ENCODE results near the gene MTMR1.

The MTMR1 gene

GRCh38 chrX:150759568-150760416 lies 66.6 kb downstream of the MTMR1 start:
- no peak for DNase-seq (ENCODE audit: low read depth in 2 of 2)
- no peak overlapping the region for H3K4me3 ChIP-seq (replicated peaks in 1 of 2; ENCODE audit: low read depth in 2 of 2, low read length in 2 of 2)
- no peak for TF ChIP-seq CTCF (IDR thresholded peaks at IDR 0.05; ENCODE audit: low read depth, low read length)

GRCh38 chrX:150761176-150761818 lies 68.1 kb downstream of the MTMR1 start:
- TF ChIP-seq CTCF (IDR thresholded peaks at IDR 0.05; ENCODE audit: low read depth, low read length), result no peak
- no peak overlapping the region for H3K4me3 ChIP-seq (replicated peaks in 1 of 2; ENCODE audit: low read depth in 2 of 2, low read length in 2 of 2)
- no peak for DNase-seq (ENCODE audit: low read depth in 2 of 2)

GRCh38 chrX:150761819-150762216 lies 68.6 kb downstream of the MTMR1 start:
- no peak for TF ChIP-seq CTCF (IDR thresholded peaks at IDR 0.05; ENCODE audit: low read depth, low read length)
- no peak overlapping the region for H3K4me3 ChIP-seq (replicated peaks in 1 of 2; ENCODE audit: low read depth in 2 of 2, low read length in 2 of 2)
- no peak for DNase-seq (ENCODE audit: low read depth in 2 of 2)

- DNase-seq (ENCODE audit: low read depth in 2 of 2), result peak in 1 of 2 donors; percentile 13
- no peak for TF ChIP-seq CTCF (IDR thresholded peaks at IDR 0.05; ENCODE audit: low read depth, low read length)
- no peak overlapping the region for H3K4me3 ChIP-seq (replicated peaks in 1 of 2; ENCODE audit: low read depth in 2 of 2, low read length in 2 of 2)
Measured at GRCh38 chrX:150762258-150763165, 69.3 kb downstream of the MTMR1 start.

- H3K4me3 ChIP-seq (replicated peaks in 1 of 2; ENCODE audit: low read depth in 2 of 2, low read length in 2 of 2), result no peak overlapping the region
- DNase-seq (ENCODE audit: low read depth in 2 of 2), result no peak
- TF ChIP-seq CTCF (IDR thresholded peaks at IDR 0.05; ENCODE audit: low read depth, low read length), result no peak
Measured at GRCh38 chrX:150763303-150763797, 70.2 kb downstream of the MTMR1 start.

GRCh38 chrX:150763810-150764209 lies 70.6 kb downstream of the MTMR1 start:
- TF ChIP-seq CTCF (IDR thresholded peaks at IDR 0.05; ENCODE audit: low read depth, low read length), result no peak
- DNase-seq (ENCODE audit: low read depth in 2 of 2), result no peak
- no peak overlapping the region for H3K4me3 ChIP-seq (replicated peaks in 1 of 2; ENCODE audit: low read depth in 2 of 2, low read length in 2 of 2)
